ENCODE results near the gene OR52B2.

- no peak for TF ChIP-seq CTCF (IDR thresholded peaks at IDR 0.05; ENCODE audit: control extremely low read depth in 1 of 3, insufficient read depth in 1 of 3, low read depth in 1 of 3, low read length in 3 of 3)
- no peak for TF ChIP-seq POLR2A (IDR thresholded peaks at IDR 0.05; ENCODE audit: control extremely low read depth in 1 of 2, low read depth in 2 of 2, low read length in 2 of 2)
- no peak for TF ChIP-seq ZNF274 (IDR thresholded peaks at IDR 0.05; ENCODE audit: borderline replicate concordance, extremely low read depth, low read length)
- no peak for TF ChIP-seq SIN3A (conservative IDR thresholded peaks at IDR 0.05 in 1 of 2, IDR thresholded peaks at IDR 0.05 in 1 of 2; ENCODE audit: low read depth in 1 of 2, low read length in 2 of 2)
- TF ChIP-seq EZH2 (IDR thresholded peaks at IDR 0.05; ENCODE audit: low read depth, low read length, severe bottlenecking), result no peak
- TF ChIP-seq POLR2AphosphoS5 (IDR thresholded peaks at IDR 0.05; ENCODE audit: low read depth, low read length), result no peak
- no peak for TF ChIP-seq BCL11A (IDR thresholded peaks at IDR 0.05; ENCODE audit: low read depth in 2 of 2, low read length in 2 of 2)
- TF ChIP-seq RFX5 (IDR thresholded peaks at IDR 0.05; ENCODE audit: borderline replicate concordance, low read depth, low read length), result no peak
- TF ChIP-seq SP1 (IDR thresholded peaks at IDR 0.05; ENCODE audit: low read depth, low read length), result no peak
- TF ChIP-seq EP300 (IDR thresholded peaks at IDR 0.05; ENCODE audit: borderline replicate concordance in 1 of 2, low read depth in 2 of 2, low read length in 2 of 2), result no peak
- no peak for TF ChIP-seq KDM1A (IDR thresholded peaks at IDR 0.05; ENCODE audit: borderline replicate concordance, low read length)
- no peak for TF ChIP-seq CBX8 (IDR thresholded peaks at IDR 0.05; ENCODE audit: borderline replicate concordance, low read depth, low read length)
- no peak for TF ChIP-seq CEBPB (IDR thresholded peaks at IDR 0.05; ENCODE audit: low read depth, low read length)
Measured at GRCh38 chr11:6199174-6199810, 29.2 kb upstream of the OR52B2 start, which contains the start of gene OR52W1.
